Stimulated activated CD4-positive, alpha-beta T cell treated with anti-CD3 and anti-CD28 coated beads, Interleukin-12 subunit alpha, Interleukin-12 subunit beta, amount 100 ng/mL, for 24 hours (primary cell): ENCODE measurements around the gene TAF1B.
"Not testable (repeated sequence)": the region's sequence is repeated elsewhere in the genome, so short reads cannot be mapped to it uniquely, and the experiment has no call there.

ENCODE experiments used
- DNase-seq, 2 experiments: peaks; one replicate each; pipeline ENCODE4 v3.0.0-alpha.2; 2020; ENCODE audit warnings: low read depth in 2 of 2

TAF1B gene

GRCh38 chr2:9830685-9831410, 12.4 kb upstream of the TAF1B start:
- no peak for DNase-seq

GRCh38 chr2:9831670-9832069, 11.6 kb upstream of the TAF1B start:
- no peak for DNase-seq

GRCh38 chr2:9832586-9832985, 10.7 kb upstream of the TAF1B start:
- DNase-seq, result no peak

GRCh38 chr2:9835068-9835467, 8.2 kb upstream of the TAF1B start:
- DNase-seq, result not testable (repeated sequence)

GRCh38 chr2:9836074-9836473, 7.2 kb upstream of the TAF1B start:
- no peak for DNase-seq

- no peak for DNase-seq
These were observed 6.8 kb upstream of the TAF1B start for GRCh38 chr2:9836517-9836916.

- DNase-seq, result no peak
These were observed 5.8 kb upstream of the TAF1B start for GRCh38 chr2:9837451-9837850.

- DNase-seq, result no peak
These were observed 4.9 kb upstream of the TAF1B start for GRCh38 chr2:9838391-9838790.

GRCh38 chr2:9842487-9843228, 616 bp upstream of the TAF1B start:
- no peak for DNase-seq

- DNase-seq, result no peak
These were observed 786 bp downstream of the TAF1B start for GRCh38 chr2:9844036-9844483.

- DNase-seq, result no peak
These were observed 1.3 kb downstream of the TAF1B start for GRCh38 chr2:9844576-9844975.

- DNase-seq, result no peak
These were observed 3.3 kb downstream of the TAF1B start for GRCh38 chr2:9846554-9846953.

GRCh38 chr2:9847140-9847539, 3.9 kb downstream of the TAF1B start:
- no peak for DNase-seq

- no peak for DNase-seq
These were observed 9.6 kb downstream of the TAF1B start for GRCh38 chr2:9852881-9853280.

GRCh38 chr2:9857814-9858729, 14.8 kb downstream of the TAF1B start:
- DNase-seq, result no peak

- no peak for DNase-seq
These were observed 15.4 kb downstream of the TAF1B start for GRCh38 chr2:9858730-9859068.

GRCh38 chr2:9860922-9861580, 17.8 kb downstream of the TAF1B start:
- not testable (repeated sequence) for DNase-seq

- no peak for DNase-seq
These were observed 24.6 kb downstream of the TAF1B start for GRCh38 chr2:9867881-9868280.

- DNase-seq, result no peak
These were observed 30.1 kb downstream of the TAF1B start for GRCh38 chr2:9873337-9873736.

GRCh38 chr2:9877026-9877425, 33.8 kb downstream of the TAF1B start:
- DNase-seq, result no peak

GRCh38 chr2:9877726-9878125, 34.5 kb downstream of the TAF1B start:
- DNase-seq, result no peak
